Measurements from ENCODE around the gene TMEM45A.
"Not testable (repeated sequence)": the region's sequence is repeated elsewhere in the genome, so short reads cannot be mapped to it uniquely, and the experiment has no call there.

Gene TMEM45A

GRCh38 chr3:100532411-100532810 is 40.0 kb downstream of the TMEM45A start:
- no peak for FAIRE-seq
- no peak for DNase-seq (ENCODE audit: low spot score)

GRCh38 chr3:100533176-100533575 is 40.8 kb downstream of the TMEM45A start:
- FAIRE-seq: no peak

GRCh38 chr3:100535610-100535943 is 43.2 kb downstream of the TMEM45A start:
- FAIRE-seq (no peak), DNase-seq (ENCODE audit: low spot score) (no peak)

More at GRCh38 chr3:100533176-100533575, 40.8 kb downstream of the TMEM45A start:
- no peak for DNase-seq (ENCODE audit: low spot score)

GRCh38 chr3:100536093-100536492 is 43.7 kb downstream of the TMEM45A start:
- FAIRE-seq (no peak), DNase-seq (ENCODE audit: low spot score) (no peak)

- no peak for FAIRE-seq
- no peak for DNase-seq (ENCODE audit: low spot score)
These were observed 45.4 kb downstream of the TMEM45A start for GRCh38 chr3:100537646-100538338.

- no peak for FAIRE-seq
- DNase-seq (ENCODE audit: low spot score): no peak
These were observed 45.9 kb downstream of the TMEM45A start for GRCh38 chr3:100538339-100538706.

GRCh38 chr3:100540791-100541334 is 48.4 kb downstream of the TMEM45A start:
- FAIRE-seq (no peak), DNase-seq (ENCODE audit: low spot score) (no peak)

GRCh38 chr3:100541428-100541827 is 49.0 kb downstream of the TMEM45A start:
- not testable (repeated sequence) for FAIRE-seq; DNase-seq (ENCODE audit: low spot score)

- DNase-seq (ENCODE audit: low spot score) (no peak), FAIRE-seq (no peak)
These were observed 53.0 kb downstream of the TMEM45A start for GRCh38 chr3:100545371-100545770.

- no peak for FAIRE-seq
- DNase-seq (ENCODE audit: low spot score): no peak
These were observed 53.8 kb downstream of the TMEM45A start for GRCh38 chr3:100546020-100546744.

- FAIRE-seq: no peak
- no peak for DNase-seq (ENCODE audit: low spot score)
These were observed 55.6 kb downstream of the TMEM45A start for GRCh38 chr3:100548053-100548452.

GRCh38 chr3:100553618-100554372 is 61.4 kb downstream of the TMEM45A start:
- FAIRE-seq: no peak
- no peak for DNase-seq (ENCODE audit: low spot score)

GRCh38 chr3:100554373-100554676 is 61.9 kb downstream of the TMEM45A start:
- DNase-seq (ENCODE audit: low spot score) (no peak), FAIRE-seq (no peak)

GRCh38 chr3:100556673-100557310 is 64.4 kb downstream of the TMEM45A start:
- FAIRE-seq: no peak

GRCh38 chr3:100558233-100558632 is 65.8 kb downstream of the TMEM45A start:
- no peak for FAIRE-seq
- no peak for DNase-seq (ENCODE audit: low spot score)

More at GRCh38 chr3:100556673-100557310, 64.4 kb downstream of the TMEM45A start:
- DNase-seq (ENCODE audit: low spot score): no peak

GRCh38 chr3:100560426-100560825 is 68.0 kb downstream of the TMEM45A start:
- FAIRE-seq (no peak), DNase-seq (ENCODE audit: low spot score) (no peak)

- no peak for FAIRE-seq
These were observed 69.2 kb downstream of the TMEM45A start for GRCh38 chr3:100561459-100562158.

GRCh38 chr3:100562224-100562857 is 69.9 kb downstream of the TMEM45A start:
- DNase-seq (ENCODE audit: low spot score): no peak
- FAIRE-seq: no peak

More at GRCh38 chr3:100561459-100562158, 69.2 kb downstream of the TMEM45A start:
- no peak for DNase-seq (ENCODE audit: low spot score)

- DNase-seq (ENCODE audit: low spot score) (no peak), FAIRE-seq (peak; percentile 81)
These were observed 70.8 kb downstream of the TMEM45A start for GRCh38 chr3:100563228-100563627.

- no peak for FAIRE-seq
- no peak for DNase-seq (ENCODE audit: low spot score)
These were observed 71.3 kb downstream of the TMEM45A start for GRCh38 chr3:100563652-100564211.

Measured in urothelium cell line (cell line).